T47D (cell line): ENCODE results near the gene SNCG.
"Not testable (repeated sequence)": the region's sequence is repeated elsewhere in the genome, so short reads cannot be mapped to it uniquely, and the experiment has no call there.

Source experiments
- DNase-seq, 2 experiments: peaks; one replicate each; pipeline versions ENCODE4 v3.0.0 to v3.0.0-alpha.2; 2011 to 2012; ENCODE audit warnings: low read depth in 1 of 2, low spot score in 1 of 2
- JUND ChIP-seq: IDR thresholded peaks from 2 replicates; pipeline ENCODE4 v1.6.1; 2012; ENCODE audit warnings: low read depth
- in situ Hi-C: cut with HindIII; loops from 2 replicates; pipeline ENCODE4 v1.10.0; 2016; ENCODE audit warnings: low sequenced_read_pairs, low pct_unique_long_range_greater_than_20kb

The SNCG gene

DNA sequence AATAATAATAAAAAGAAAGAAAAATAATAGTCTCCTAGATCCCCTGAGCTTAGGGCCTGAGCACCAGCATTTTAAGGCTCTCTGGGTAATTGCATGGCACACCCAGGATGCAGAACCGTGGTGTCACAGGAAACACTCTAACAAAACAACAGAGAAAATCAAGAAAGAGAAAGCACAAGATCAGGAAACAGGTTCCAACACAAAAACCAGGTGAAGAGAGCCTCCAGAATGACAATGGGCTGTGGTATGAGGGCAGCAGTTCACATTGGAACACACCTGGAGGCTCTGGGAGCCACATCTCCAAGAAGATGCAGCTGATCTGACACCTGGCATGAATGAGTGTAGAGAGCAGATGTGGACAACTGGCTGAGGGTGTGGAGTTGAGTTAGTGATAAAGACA is 8.1 kb upstream of the SNCG start:
- no peak for TF ChIP-seq JUND
- no peak for DNase-seq
- in situ Hi-C loops, result no loop called here

DNA sequence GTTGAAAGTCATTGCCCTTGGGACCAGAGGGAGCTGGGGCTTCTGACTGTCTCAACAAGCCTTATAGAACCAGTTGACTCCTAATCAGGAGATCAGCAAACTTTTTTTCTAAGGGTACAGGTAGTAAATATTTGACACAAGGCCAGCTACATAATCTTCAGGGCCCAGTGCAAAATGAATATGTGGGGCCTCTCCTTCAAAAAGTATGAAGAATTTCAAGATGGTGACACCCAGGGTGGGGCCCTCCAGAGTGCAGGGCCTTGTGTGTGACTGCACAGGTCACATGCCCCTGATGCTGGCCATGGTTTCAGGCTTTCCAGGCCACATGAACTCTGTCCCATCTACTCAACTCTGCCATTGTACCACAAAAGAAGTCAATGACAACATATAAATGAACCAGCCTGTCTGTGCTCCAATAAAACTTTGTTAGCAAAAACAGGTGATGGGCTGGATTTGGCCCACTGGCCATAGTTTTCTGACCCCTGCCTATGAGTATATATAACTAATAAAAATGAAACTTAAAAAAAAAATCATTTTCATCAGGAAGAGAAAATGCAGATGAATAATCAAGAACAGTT is 7.1 kb upstream of the SNCG start:
- in situ Hi-C loops, result no loop called here
- no peak for TF ChIP-seq JUND
- DNase-seq, result peak in 1 of 2 experiments; percentile 62

DNA sequence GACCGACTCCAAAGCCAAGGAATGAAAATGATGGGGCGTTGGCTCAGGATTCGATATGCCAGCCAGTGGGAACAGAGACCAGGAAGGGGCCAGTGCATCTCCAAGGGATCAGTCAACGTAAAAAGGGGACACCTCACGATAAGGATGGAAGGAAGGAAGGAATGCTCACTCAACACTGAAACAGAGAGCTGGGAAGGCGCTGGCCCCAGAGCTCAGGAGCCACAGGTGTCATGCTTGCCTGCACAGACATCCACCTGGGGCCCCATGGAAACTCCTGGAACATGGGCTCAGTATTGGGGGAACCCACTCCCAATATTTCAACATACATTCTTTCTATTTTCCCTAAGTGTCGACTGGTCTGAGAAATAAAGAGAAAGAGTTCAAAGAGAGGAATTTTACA is 6.3 kb upstream of the SNCG start:
- TF ChIP-seq JUND, result no peak
- DNase-seq, result no peak
- in situ Hi-C loops, result no loop called here

DNA sequence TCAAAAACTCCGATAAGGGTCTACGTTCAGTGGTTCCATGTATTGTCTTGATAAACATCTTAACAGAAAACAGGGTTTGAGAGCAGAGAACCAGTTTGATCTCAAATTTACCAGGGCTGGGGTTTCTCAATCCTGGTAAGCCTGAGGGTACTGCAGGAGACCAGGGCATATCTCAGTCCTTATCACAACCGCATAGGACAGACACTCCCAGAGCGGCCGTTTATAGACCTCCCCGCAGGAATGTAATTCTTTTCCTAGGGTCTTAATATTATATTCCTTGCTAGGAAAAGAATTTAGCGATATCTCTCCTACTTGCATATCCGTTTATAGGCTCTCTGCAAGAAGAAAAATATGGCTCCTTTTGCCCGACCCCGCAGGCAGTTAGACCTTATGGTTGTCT is 5.7 kb upstream of the SNCG start:
- DNase-seq, in situ Hi-C loops: not testable (repeated sequence)

DNA sequence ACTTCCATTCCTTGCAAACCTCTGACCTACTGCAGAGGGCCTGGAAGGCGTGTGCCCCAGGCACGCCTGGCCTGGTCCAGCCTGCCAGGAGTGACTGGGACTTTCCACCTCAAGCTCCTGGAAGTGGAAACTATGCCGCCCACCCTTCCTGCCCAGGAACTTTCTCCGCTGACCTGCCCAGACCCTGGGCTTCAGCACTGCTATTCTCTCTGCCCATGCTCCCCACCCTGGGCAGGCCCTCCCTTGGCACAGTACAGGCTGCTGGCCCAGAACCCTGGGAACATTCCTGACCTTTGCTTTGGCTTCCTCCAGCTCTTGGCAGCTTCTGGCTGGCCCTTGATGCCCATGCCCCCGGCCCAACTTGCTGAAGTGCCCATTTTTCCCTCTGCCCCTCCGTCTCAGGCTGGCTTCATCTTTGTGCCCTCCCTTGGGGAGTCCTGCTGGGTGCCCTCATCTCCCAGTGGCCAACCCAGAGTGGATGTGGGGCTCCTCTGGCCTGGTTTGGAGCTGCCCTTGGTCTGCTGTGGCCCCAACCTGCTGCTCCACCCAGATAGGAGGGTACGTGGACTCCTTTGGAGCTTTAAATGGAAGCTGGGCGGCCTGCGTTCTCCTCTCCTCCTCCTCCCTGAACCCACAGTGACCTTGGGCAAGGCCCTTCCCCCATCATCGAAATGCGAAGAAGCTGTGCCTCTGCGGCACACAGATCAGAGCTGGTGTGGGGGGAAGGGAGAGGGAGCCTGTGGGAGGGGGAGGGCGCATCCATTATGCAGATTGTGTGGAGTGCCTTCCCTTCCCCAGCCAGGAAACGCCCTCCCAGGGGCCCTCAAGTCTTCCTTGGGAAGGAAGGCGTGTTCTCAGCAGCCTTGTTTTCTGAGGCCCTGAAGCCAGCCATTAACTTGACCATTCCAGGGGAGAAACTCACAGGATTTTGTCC is 4.4 kb upstream of the SNCG start:
- DNase-seq, result peak in 1 of 2 experiments; percentile 91
- in situ Hi-C loops, result no loop called here
- no peak for TF ChIP-seq JUND

DNA sequence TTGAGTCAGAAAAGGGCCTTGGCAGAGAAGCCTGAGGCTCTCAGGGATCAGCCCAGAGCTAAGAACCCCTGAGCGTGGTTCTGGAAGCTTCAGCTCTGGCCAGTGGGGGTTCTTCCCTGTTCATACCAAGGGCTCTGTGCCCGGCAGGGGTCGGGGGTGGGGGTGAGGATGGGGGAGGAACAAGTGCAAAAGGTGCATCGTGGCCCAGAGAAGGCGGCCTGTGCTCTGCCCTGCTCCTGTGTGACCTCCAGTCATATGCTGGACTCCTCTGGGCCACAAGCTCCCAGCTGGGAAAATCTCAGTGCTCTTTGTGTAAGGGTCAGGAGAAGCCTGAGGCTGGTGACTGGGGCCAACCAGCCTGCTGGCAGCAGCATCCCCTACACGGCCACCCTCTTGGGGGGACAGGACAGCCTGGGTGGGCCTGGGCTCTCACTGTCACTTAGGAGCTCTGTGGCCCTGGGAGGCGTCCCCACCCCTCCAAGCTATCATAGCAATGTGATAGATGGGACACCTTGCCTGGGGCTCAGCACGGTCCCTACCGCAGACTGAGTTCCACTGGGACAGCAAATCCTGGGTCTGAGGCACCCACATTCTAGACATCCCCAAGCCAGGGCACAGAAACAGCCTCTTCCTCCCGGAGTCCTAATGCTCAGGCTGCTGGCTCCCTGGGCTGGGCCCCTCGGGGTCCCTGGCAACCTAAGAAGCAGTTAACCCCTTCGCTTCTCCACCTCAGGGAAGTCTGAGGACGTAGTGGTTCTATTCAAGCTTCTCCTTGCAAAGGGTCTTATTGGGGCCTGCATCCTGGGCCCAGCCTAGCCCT is 3.5 kb upstream of the SNCG start:
- TF ChIP-seq JUND, result no peak
- DNase-seq, result no peak
- in situ Hi-C loops, result no loop called here

DNA sequence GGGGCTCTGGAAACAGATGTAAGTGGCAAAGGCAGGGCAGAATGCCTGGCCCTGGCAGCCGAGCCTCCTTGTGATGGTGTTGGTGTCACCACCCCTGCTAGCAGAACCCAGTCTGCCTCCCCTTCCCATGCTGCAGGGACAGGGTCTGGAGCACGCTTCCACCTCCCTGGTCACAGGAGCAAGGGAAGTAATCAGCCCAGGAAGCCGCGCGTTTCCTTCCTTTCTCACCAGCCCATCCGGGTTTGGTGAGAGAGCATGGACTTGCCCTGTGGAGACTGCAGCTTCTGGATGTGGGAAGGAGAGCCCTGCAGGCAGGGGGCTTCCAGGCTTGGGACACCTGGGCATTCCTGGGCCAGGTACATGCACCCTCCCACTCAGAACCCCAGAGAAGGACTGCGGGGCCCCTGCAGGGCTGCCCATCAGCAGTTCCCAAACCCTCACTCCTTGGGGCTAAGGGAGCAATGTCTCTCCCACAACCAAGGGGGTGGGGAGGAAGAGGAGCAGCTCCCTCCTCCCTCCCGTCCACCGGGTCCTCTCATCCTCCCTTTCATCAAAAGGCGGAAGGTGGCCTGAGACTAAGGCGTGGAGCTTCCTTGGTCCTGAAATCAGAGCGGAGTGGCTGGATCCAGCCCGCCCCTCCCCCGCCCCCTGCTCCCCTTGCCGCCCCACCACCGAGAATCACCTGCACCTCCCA is 2.8 kb upstream of the SNCG start:
- in situ Hi-C loops, result no loop called here
- DNase-seq, result no peak
- TF ChIP-seq JUND, result no peak

DNA sequence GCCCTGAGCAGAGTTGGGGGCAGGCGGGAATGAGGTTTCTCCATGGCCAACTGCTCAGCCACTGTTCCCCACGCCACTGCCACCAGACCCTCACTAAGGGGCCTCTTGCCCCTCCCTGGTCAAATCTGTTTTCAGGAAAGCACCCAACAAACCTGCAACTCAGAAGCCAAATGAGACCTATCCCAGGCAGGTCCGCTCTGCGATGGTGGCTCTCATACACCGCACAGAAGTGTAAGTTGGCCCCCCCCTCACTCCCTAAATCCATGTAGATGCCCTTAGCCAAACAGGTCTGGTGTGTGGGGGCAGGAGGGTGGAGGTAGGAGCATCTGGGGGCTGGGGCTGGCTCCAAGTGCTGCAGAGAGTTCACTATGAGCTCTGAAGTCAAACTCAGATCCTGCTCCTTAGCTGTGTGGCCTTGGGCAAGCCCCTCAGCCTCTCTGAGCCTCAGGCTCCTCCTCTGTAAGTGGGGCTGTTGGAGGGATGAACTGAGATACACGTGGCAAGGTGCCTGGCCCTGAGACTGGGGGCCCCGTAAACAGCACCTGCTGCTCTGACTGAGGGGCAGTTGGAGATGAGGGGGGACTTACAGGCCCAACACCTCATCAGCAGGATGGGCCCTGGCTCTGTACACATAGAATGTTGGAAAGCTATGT is 2.1 kb upstream of the SNCG start:
- DNase-seq, result no peak
- TF ChIP-seq JUND, result no peak
- in situ Hi-C loops, result no loop called here

DNA sequence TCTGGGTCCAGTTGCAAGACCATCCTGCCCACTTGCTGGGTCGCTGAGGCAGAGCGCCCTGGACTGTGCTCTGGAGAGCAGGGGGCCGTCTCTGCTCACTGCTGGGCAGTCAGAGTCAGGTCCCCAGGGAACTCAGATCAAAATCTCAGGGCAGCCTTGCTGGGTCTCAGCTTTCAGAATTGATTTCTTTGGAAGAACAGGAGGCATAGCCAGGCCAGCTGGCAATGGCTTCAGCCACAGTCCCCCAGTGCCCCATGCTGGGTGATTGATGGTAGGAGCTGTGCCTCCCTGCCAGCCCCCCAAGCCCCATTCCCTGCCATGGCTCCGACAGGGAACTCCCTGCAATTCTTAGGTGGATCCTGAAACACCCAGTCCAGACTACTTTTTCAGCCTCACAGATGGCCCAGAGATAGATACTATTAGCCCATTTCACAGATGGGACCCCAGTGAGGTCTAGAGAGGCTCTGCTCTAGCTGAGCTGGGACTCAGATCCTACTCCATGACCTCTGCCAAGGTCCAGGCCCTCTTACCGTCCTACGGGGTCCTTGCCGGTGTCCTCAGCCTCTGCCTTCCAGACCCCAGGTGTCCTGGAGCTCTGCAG is 1.5 kb upstream of the SNCG start:
- in situ Hi-C loops, result no loop called here
- DNase-seq, result no peak
- TF ChIP-seq JUND, result no peak

DNA sequence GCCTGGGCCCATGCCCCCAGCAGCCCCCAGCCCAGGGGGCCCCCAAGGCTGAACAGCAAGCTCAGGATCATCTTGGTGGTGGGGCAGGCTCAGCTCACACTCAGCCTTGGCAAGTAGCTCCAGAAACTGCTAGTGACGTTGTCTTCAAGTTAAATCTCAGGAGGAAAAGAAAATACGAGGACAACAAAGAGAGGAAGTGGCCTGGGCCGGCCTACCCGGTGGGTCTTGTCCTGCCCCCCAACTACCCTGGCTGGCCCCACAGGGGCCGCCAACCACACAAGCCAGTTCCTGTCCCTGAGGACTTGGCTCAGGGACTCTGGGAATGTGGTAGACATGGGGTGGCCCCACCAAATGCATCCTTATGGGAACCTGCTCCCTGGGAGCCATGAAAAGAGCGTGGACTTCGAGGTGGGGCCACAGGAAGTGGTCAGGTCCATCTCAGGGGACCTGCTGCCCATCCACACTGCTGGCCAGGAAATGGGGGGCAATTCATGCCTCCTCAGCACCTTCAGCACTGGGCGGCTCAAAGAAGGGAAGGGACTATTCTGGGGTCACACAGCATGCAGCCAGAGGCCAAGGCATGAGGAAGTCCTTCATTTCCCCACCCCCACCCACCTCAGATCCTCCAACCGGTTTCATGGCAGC is 806 bp upstream of the SNCG start, which contains the start of gene MMRN2:
MMRN2 (minus strand) TSS at position 145 of the 645 bp plus-strand sequence; CDS start at position 71, 74 bp downstream.
- DNase-seq, result no peak
- in situ Hi-C loops, result no loop called here

More for the DNA sequence above, 806 bp upstream of the SNCG start, which contains the start of gene MMRN2:
- no peak for TF ChIP-seq JUND
